Measurements from ENCODE around the gene C19orf53. TPM values are rescaled to one million over a fixed set of nuclear protein-coding genes. Genes with fewer than 3 reads are reported as not detected.
"Not testable (repeated sequence)": the region's sequence is repeated elsewhere in the genome, so short reads cannot be mapped to it uniquely, and the experiment has no call there.

The C19orf53 gene
- total RNA-seq, 1 donor from 2014 or later: 68.3 TPM

DNA sequence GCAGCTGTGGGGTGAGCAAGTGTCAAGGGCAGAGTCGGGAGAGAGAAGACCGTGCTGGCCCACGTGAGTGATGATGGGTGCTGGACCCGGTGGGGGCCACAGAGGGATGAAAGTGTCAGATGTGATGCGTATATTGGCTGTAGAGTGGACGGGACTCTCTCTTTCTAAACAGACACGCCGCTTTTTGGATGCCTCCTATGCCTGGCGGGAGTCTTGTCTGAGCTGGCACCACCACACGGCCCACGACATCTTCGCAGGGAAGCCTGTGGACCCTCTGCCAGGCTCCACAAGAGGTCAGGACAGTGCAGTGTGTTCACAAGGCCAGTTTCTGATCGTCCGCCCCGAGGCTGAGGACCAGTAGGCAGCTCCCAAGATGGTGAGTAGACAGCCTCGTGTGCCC is 22.8 kb upstream of the C19orf53 start:
- DNase-seq: no peak
- Mint-ChIP-seq H3K36me3 (ENCODE audit: unreplicated experiment) (peaks cover 4% of the 10 kb centered on the region), H3K4me3 (ENCODE audit: unreplicated experiment) (no peak overlapping the region)

DNA sequence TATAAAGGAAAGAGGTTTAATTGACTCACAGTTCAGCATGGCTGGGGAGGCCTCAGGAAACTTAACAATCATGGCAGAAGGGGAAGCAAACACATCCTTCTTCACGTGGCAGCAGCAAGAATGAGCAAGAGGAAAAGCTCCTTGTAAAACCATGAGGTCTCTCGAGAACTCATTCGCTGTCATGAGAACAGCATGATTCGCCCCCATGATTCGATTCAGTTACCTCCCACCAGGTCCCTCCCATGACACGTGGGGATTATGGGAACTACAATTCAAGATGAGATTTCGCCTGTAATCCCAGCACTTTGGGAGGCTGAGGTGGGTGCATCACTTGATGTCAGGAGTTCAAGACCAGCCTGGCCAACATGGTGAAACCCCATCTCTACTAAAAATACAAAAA is 20.6 kb upstream of the C19orf53 start:
- H3K27me3 Mint-ChIP-seq (ENCODE audit: unreplicated experiment); H3K36me3 Mint-ChIP-seq (ENCODE audit: unreplicated experiment); H3K27ac Mint-ChIP-seq (ENCODE audit: unreplicated experiment); H3K4me3 Mint-ChIP-seq (ENCODE audit: unreplicated experiment); H3K4me1 Mint-ChIP-seq (ENCODE audit: low read depth, unreplicated experiment); H3K9me3 Mint-ChIP-seq (ENCODE audit: unreplicated experiment); DNase-seq: not testable (repeated sequence)

More for the DNA sequence above, 22.8 kb upstream of the C19orf53 start:
- Mint-ChIP-seq H3K27ac (ENCODE audit: unreplicated experiment) (no peak overlapping the region), H3K27me3 (ENCODE audit: unreplicated experiment) (no peaks in the 10 kb centered on the region), H3K4me1 (ENCODE audit: low read depth, unreplicated experiment) (peaks cover 3% of the 10 kb centered on the region), H3K9me3 (ENCODE audit: unreplicated experiment) (peaks cover 2% of the 10 kb centered on the region)
- TF ChIP-seq, protein P1, sequence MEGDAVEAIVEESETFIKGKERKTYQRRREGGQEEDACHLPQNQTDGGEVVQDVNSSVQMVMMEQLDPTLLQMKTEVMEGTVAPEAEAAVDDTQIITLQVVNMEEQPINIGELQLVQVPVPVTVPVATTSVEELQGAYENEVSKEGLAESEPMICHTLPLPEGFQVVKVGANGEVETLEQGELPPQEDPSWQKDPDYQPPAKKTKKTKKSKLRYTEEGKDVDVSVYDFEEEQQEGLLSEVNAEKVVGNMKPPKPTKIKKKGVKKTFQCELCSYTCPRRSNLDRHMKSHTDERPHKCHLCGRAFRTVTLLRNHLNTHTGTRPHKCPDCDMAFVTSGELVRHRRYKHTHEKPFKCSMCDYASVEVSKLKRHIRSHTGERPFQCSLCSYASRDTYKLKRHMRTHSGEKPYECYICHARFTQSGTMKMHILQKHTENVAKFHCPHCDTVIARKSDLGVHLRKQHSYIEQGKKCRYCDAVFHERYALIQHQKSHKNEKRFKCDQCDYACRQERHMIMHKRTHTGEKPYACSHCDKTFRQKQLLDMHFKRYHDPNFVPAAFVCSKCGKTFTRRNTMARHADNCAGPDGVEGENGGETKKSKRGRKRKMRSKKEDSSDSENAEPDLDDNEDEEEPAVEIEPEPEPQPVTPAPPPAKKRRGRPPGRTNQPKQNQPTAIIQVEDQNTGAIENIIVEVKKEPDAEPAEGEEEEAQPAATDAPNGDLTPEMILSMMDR (IDR thresholded peaks at IDR 0.05; ENCODE audit: partially characterized antibody, unreplicated experiment): no peak

DNA sequence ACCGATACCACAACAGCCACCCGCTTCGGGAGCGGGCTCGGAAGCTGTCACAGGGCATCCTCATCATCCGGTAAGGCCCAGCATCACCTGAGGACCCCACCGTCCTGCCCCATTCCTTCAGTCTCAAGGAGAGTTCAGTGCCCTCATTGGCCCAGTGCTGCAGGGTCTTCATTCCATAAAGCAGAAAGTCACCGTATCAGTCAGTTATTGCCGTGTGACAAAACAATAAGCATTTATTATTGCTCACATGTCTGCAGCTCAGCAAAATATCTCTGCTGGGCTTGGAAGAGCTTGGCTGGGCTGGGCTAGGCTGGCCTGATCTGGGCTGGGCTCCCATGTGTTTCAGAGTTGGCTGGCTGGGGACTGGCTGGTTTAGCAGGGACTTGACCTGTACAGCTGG is 18.0 kb upstream of the C19orf53 start:
- peaks cover 1% of the 10 kb centered on the region for H3K27me3 Mint-ChIP-seq (ENCODE audit: unreplicated experiment)
- TF ChIP-seq, protein P1 (IDR thresholded peaks at IDR 0.05; ENCODE audit: partially characterized antibody, unreplicated experiment): no peak
- DNase-seq: no peak
- H3K9me3 Mint-ChIP-seq (ENCODE audit: unreplicated experiment): peaks cover 2% of the 10 kb centered on the region
- H3K4me1 Mint-ChIP-seq (ENCODE audit: low read depth, unreplicated experiment): no peaks in the 10 kb centered on the region
- H3K27ac Mint-ChIP-seq (ENCODE audit: unreplicated experiment): no peak overlapping the region
- no peak overlapping the region for H3K4me3 Mint-ChIP-seq (ENCODE audit: unreplicated experiment)
- H3K36me3 Mint-ChIP-seq (ENCODE audit: unreplicated experiment): peaks cover 9% of the 10 kb centered on the region

DNA sequence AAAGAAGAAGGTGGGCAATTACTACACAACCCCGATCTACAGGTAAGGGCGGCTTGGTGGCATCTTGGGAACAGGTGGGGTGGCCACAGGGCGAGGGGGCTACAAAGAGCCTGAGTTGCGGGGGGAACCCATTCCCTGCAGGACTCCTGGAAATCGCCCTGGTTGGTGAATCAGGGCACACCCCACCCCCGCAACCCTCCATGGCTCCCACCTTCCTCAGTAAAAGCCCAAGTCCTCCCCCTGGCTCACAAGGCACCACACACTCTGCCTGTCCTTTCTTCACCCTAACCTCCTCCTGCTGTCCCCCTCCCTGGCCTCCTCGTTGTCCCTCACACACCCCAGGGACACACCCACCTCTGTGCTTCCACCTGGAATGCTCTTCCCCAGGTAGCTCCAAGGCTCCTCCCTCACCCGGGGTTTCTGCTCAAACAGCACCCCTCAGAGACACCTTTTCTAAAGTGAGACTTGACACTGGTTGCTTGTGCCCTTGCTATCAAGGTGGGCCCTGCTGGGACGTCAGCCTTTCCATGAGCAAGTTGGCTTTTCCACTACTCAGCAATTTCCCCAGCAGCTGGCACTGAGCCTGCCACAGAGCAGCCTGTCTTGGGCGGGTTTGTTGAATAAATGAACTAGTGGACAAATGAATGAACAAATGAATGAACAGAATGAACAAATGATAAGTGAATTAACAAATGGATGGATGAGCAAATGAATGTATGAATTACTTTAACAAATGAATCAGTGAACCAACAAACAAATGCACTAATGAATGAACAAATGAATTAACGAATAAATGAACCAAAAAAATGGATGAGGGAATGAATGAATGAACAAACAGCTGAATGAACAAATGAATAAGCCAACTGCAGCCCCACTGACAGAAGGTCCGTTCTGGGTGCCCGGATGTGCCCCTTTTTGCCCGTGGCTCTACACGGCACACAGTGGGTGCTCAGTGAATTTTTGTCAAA is 16.2 kb upstream of the C19orf53 start:
- no peak overlapping the region for H3K27ac Mint-ChIP-seq (ENCODE audit: unreplicated experiment)
- H3K4me1 Mint-ChIP-seq (ENCODE audit: low read depth, unreplicated experiment): no peaks in the 10 kb centered on the region
- no peak overlapping the region for H3K4me3 Mint-ChIP-seq (ENCODE audit: unreplicated experiment)
- DNase-seq: no peak
- peaks cover 4% of the 10 kb centered on the region for H3K9me3 Mint-ChIP-seq (ENCODE audit: unreplicated experiment)
- H3K36me3 Mint-ChIP-seq (ENCODE audit: unreplicated experiment): peaks cover 14% of the 10 kb centered on the region
- TF ChIP-seq, protein P1 (IDR thresholded peaks at IDR 0.05; ENCODE audit: partially characterized antibody, unreplicated experiment): no peak
- peaks cover 4% of the 10 kb centered on the region for H3K27me3 Mint-ChIP-seq (ENCODE audit: unreplicated experiment)

DNA sequence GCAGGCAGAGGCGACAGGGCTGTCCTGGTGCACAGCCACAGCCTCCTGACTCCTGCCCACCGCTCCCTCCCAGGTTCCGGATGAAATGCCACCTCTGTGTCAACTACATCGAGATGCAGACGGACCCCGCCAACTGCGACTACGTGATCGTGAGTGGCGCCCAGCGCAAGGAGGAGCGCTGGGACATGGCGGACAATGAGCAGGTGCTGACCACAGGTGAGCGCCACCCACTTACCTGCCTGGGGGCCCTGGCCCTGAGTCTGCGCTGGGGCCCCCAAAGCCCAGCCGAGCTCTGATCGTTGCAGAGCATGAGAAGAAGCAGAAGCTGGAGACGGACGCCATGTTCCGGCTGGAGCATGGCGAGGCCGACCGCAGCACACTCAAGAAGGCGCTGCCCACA is 15.5 kb upstream of the C19orf53 start:
- Mint-ChIP-seq H3K4me1 (ENCODE audit: low read depth, unreplicated experiment) (no peaks in the 10 kb centered on the region), H3K27me3 (ENCODE audit: unreplicated experiment) (peaks cover 4% of the 10 kb centered on the region), H3K9me3 (ENCODE audit: unreplicated experiment) (peaks cover 4% of the 10 kb centered on the region), H3K36me3 (ENCODE audit: unreplicated experiment) (peaks cover 14% of the 10 kb centered on the region), H3K4me3 (ENCODE audit: unreplicated experiment) (no peak overlapping the region), H3K27ac (ENCODE audit: unreplicated experiment) (no peak overlapping the region)
- no peak for DNase-seq
- TF ChIP-seq, protein P1 (IDR thresholded peaks at IDR 0.05; ENCODE audit: partially characterized antibody, unreplicated experiment): no peak
